HS-5 (cell line): ENCODE measurements around the gene IQSEC1.

ENCODE experiments used
- DNase-seq: peaks from one replicate; pipeline ENCODE4 v3.0.0-alpha.2; 2012; ENCODE audit warnings: low read depth

IQSEC1 gene

GRCh38 chr3:13107661-13108060 lies 34.4 kb upstream of the IQSEC1 start:
- DNase-seq = no peak

- no peak for DNase-seq
Measured at GRCh38 chr3:13106308-13107001, 33.2 kb upstream of the IQSEC1 start.

GRCh38 chr3:13105896-13106250 lies 32.6 kb upstream of the IQSEC1 start:
- DNase-seq = no peak

- DNase-seq = no peak
Measured at GRCh38 chr3:13105181-13105895, 32.1 kb upstream of the IQSEC1 start.

- DNase-seq = no peak
Measured at GRCh38 chr3:13104511-13104910, 31.3 kb upstream of the IQSEC1 start.

GRCh38 chr3:13103416-13104058 lies 30.3 kb upstream of the IQSEC1 start:
- DNase-seq = no peak

- no peak for DNase-seq
Measured at GRCh38 chr3:13102386-13103345, 29.4 kb upstream of the IQSEC1 start.

- DNase-seq = no peak
Measured at GRCh38 chr3:13099707-13100106, 26.5 kb upstream of the IQSEC1 start.

- DNase-seq = no peak
Measured at GRCh38 chr3:13098192-13098988, 25.2 kb upstream of the IQSEC1 start.

GRCh38 chr3:13096356-13096755 lies 23.1 kb upstream of the IQSEC1 start:
- no peak for DNase-seq

- no peak for DNase-seq
Measured at GRCh38 chr3:13095408-13095937, 22.2 kb upstream of the IQSEC1 start.

GRCh38 chr3:13093687-13094086 lies 20.5 kb upstream of the IQSEC1 start:
- DNase-seq = no peak

GRCh38 chr3:13092621-13093617 lies 19.7 kb upstream of the IQSEC1 start:
- no peak for DNase-seq

GRCh38 chr3:13091898-13092611 lies 18.8 kb upstream of the IQSEC1 start:
- no peak for DNase-seq

GRCh38 chr3:13088028-13089006 lies 15.1 kb upstream of the IQSEC1 start:
- DNase-seq = no peak

- no peak for DNase-seq
Measured at GRCh38 chr3:13087320-13087990, 14.2 kb upstream of the IQSEC1 start.

GRCh38 chr3:13086531-13086981 lies 13.3 kb upstream of the IQSEC1 start:
- no peak for DNase-seq
